ENCODE measurements around the gene KRTAP5-5. TPM values are rescaled to one million over a fixed set of nuclear protein-coding genes. Genes with fewer than 3 reads are reported as not detected.

KRTAP5-5 gene
- total and polyA plus RNA-seq, 2 of the 13 experiments (the other 11 are each of a cell fraction or from before 2014, with no cell fraction given): not detected

- TF ChIP-seq ZNF24 (IDR thresholded peaks at IDR 0.05) (no peak), ZFX (CRISPR knock-in tag; IDR thresholded peaks at IDR 0.05; ENCODE audit: low read depth) (peak; percentile 24; the same call in 1 of the 2 replicates), HMG20A (CRISPR knock-in tag; IDR thresholded peaks at IDR 0.05; ENCODE audit: borderline replicate concordance) (no peak), KDM2A (CRISPR knock-in tag; IDR thresholded peaks at IDR 0.05; ENCODE audit: borderline replicate concordance, low read depth) (peak; percentile 49; the same call in 1 of the 2 replicates), RBM22 (optimal IDR thresholded peaks at IDR 0.05; ENCODE audit: low read length) (no peak), ZBTB37 (CRISPR knock-in tag; IDR thresholded peaks at IDR 0.05) (no peak), ARID2 (CRISPR knock-in tag; IDR thresholded peaks at IDR 0.05; ENCODE audit: borderline replicate concordance) (no peak), ZFP62 (CRISPR knock-in tag; IDR thresholded peaks at IDR 0.05) (no peak), SPEN (CRISPR knock-in tag; IDR thresholded peaks at IDR 0.05; ENCODE audit: low read depth) (no peak), ZNF7 (CRISPR knock-in tag; IDR thresholded peaks at IDR 0.05) (no peak), TRAFD1 (CRISPR knock-in tag; IDR thresholded peaks at IDR 0.05; ENCODE audit: borderline replicate concordance) (0 out of 2 replicates have a peak, but pooled peaks have one; percentile 28), PRDM15 (CRISPR knock-in tag; IDR thresholded peaks at IDR 0.05) (no peak), ZFP91 (CRISPR knock-in tag; IDR thresholded peaks at IDR 0.05; ENCODE audit: borderline replicate concordance) (peak; percentile 48; the same call in 1 of the 2 replicates), ESRRA (CRISPR knock-in tag; IDR thresholded peaks at IDR 0.05; ENCODE audit: low read depth) (no peak), TGIF2 (CRISPR knock-in tag; IDR thresholded peaks at IDR 0.05) (no peak), HCFC1 (IDR thresholded peaks at IDR 0.05; ENCODE audit: low read depth, low read length) (no peak), FOSL2 (CRISPR knock-in tag; IDR thresholded peaks at IDR 0.05) (no peak), ZNF724P (CRISPR knock-in tag; IDR thresholded peaks at IDR 0.05; ENCODE audit: borderline replicate concordance) (no peak), TARDBP (CRISPR knock-in tag; IDR thresholded peaks at IDR 0.05) (no peak), FOXA3 (CRISPR knock-in tag; IDR thresholded peaks at IDR 0.05) (no peak)
Measured at GRCh38 chr11:1628506-1629325, 859 bp upstream of the KRTAP5-5 start (continued).
